CD4-positive, alpha-beta T cell treated with Interferon gamma for 1 hour (primary cell): ENCODE results near the gene PNPLA4.

Experiments
- DNase-seq: peaks from one replicate; pipeline ENCODE4 v3.0.0-alpha.2; 2020

Gene PNPLA4, protein sequence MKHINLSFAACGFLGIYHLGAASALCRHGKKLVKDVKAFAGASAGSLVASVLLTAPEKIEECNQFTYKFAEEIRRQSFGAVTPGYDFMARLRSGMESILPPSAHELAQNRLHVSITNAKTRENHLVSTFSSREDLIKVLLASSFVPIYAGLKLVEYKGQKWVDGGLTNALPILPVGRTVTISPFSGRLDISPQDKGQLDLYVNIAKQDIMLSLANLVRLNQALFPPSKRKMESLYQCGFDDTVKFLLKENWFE

DNA sequence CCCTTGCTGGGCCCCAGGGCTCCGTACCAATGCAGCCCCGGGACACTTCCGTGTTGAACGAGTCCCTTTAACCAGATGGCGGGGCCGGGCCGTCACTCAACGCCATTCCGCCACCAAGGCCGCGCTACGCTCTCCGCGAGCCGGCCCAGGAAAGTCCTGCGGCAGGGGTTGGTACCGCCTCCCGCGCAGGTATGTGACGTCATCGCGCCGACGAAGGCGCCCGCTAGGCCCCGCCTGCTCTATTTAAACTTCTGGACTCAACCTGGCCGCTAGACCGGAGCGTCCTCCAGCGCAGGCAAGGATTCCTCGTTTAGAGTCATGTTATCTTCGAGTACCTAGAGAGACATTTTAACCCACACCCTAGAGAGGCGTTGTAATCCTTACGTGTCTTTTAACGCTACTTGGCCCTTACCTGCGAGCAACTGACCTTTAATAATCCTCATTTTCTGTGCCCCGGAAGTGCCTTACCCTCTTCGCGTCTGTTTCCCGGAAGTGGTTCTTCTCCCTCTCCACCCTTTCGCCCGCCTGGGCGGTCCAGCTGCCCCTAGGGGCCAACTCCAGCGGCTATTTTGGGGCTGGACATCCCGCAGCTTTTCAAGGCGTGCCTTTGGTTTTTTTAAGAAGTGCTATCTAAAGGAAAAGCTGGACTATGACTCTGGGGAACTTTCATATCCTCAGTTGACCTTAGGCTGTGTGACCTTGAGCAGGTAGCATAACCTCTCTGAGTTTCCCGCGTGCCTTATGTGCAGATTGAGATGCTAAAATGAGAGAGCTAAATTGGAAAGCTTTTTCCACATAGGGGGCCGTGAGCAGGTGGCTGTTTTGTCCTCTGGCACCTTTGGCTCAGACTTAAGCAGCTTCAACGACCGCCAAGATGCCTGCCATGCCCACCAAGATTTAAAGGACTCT, at the start of gene PNPLA4:
Gene PNPLA4 (minus strand): TSS at position 155 of the 909 bp plus-strand sequence. CDS start 1,294 bp downstream, outside the sequence.
- DNase-seq = peak; percentile 93

DNA sequence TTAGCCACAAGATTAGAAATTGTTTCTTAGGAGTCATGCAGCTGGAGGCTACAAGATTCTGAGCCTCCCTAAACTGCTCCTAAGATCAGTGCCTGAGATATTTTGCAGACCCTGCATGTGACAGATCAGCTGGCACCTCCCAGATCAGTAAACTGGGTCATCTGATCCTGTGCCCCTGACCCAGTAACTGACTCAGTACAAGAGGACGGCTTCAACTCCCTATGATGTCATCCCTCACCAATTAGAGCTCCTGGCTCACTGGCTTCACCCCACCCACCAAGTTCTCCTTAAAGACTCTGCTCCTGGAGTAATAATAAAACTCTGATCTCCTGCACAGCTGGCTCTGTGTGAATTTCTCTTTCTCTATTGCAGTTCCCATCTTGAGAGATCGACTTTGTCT, 45.4 kb upstream of the PNPLA4 start:
- no peak for DNase-seq

- no peak for DNase-seq
Measured at GRCh38 chrX:7970428-7970827, 43.2 kb upstream of the PNPLA4 start.

- DNase-seq = no peak
Measured at GRCh38 chrX:7965436-7965835, 38.2 kb upstream of the PNPLA4 start.

GRCh38 chrX:7960246-7960645, 33.0 kb upstream of the PNPLA4 start:
- DNase-seq = no peak

- no peak for DNase-seq
Measured at GRCh38 chrX:7953446-7953845, 26.2 kb upstream of the PNPLA4 start.

DNA sequence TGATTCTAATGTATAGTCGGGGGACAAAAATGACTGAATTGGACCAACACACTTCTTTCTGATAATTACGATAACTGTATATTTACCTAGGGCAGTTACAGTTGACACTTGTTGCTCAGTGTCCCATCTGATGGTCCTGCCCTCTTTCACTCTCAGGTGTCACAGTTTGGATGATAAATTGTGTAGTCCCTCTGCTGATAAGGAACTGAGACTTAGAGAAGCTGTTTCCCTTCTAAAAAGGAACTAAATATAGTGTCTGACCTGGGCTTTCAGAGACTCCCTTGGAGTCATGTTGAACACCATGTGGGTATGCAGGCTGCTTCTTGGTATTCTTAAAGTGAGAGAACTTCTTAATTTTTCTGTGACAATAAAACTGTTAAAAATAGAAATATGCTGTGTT, 23.7 kb upstream of the PNPLA4 start:
- DNase-seq = no peak

- DNase-seq = no peak
Measured at GRCh38 chrX:7948483-7948882, 21.3 kb upstream of the PNPLA4 start.

- DNase-seq = no peak
Measured at GRCh38 chrX:7946960-7947359, 19.7 kb upstream of the PNPLA4 start.

- DNase-seq = no peak
Measured at GRCh38 chrX:7943600-7944245, 16.5 kb upstream of the PNPLA4 start.

DNA sequence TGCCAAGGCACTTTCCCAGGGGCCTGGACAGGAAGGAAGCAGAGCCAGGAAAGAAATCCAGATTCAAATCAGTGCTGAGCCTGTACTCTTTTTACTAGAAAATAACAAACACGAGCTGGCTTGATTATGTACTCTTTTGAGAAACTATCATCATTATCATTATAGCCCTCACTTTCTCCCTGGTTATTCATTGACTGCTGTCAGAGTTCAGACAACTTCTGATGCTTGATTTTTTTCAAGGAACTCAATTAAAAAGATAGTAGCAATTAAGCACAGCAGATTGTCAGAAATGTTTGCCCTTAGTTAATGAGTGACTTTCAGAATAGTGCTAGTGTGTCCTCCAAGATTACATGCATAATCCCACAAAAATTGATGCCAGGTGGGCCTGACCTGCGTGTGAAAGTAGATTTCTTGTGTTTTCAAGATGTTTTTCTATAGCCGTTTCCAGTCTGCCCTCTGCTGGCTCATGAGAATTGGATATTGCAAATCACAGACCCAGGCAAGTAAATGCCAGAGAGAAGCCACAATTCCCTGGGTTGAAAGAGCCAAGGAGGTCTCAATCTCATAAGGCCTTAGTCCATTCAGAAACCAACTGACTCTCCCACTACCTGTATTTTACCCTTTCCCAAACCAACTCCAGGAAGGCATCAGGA, 14.3 kb upstream of the PNPLA4 start:
- no peak for DNase-seq

- DNase-seq = no peak
Measured at GRCh38 chrX:7934026-7934425, 6.8 kb upstream of the PNPLA4 start.

GRCh38 chrX:7926914-7927258, 327 bp downstream of the PNPLA4 start:
- DNase-seq = no peak

DNA sequence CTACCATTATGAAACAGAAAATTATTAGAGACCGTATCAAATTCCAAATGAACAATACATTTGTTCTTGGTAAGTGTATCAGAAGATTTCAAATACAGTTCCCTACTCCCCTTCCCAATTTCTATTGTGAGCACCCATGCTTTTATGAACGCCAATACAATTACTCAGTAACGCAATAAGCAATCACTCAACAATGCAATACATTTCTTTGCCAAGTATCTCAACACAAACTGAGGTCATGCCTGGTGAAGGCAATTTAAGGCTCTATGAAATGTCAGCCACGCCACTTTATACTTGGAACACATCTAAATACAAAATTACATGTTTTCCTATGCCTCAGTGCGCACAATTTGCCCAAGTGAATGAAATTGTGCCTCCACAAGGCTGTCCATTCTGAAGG, 712 bp downstream of the PNPLA4 start:
- DNase-seq = no peak

DNA sequence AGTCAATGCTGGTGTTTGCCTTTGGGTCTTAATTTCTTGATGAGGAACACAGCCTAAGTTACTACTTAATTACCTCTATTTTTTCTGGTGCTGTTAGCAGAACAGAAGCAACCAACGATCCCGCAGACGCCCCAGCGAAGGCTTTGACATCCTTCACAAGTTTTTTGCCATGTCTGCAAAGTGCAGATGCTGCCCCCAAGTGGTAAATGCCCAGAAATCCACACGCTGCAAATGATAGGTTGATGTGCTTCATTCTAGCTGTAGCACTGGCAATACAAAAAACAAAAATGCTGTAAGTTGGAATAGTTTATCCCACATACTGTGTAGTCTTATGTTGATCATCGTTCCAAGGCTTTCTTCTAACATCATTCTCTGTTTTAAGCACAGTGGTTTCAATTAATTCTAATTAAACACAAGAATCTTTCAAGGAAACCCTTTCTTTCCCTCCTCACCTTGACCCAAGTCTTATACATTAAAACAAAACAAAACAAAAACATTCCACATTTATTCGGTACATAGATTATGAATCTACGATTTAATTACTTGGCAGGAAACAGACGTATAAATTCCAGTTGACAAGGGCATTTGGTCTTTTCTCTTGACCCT, 1.2 kb downstream of the PNPLA4 start:
- peak; percentile 78 for DNase-seq

- no peak for DNase-seq
Measured at GRCh38 chrX:7921750-7922149, 5.5 kb downstream of the PNPLA4 start.

GRCh38 chrX:7908821-7909220, 18.4 kb downstream of the PNPLA4 start:
- DNase-seq = no peak

DNA sequence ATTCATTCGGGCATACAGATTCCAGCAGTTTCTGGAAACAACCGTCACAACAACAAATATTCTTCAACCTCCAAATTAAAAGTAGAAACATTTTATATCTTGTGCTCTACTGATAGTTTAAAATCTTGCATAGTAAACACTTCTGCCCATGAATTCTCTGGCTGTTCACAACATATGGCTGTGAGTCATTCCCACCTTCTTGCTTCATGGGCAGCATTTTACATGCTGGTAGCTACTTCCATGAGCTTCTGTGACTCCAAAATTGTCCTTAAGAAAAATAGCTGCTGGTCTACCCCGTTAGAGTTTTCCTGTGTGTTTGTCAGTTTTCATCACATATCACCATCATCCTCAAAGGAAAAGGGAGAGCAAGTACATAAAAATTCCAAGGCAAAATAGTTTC, 22.7 kb downstream of the PNPLA4 start:
- DNase-seq = no peak

GRCh38 chrX:7891928-7892327, 35.3 kb downstream of the PNPLA4 start:
- DNase-seq = no peak

DNA sequence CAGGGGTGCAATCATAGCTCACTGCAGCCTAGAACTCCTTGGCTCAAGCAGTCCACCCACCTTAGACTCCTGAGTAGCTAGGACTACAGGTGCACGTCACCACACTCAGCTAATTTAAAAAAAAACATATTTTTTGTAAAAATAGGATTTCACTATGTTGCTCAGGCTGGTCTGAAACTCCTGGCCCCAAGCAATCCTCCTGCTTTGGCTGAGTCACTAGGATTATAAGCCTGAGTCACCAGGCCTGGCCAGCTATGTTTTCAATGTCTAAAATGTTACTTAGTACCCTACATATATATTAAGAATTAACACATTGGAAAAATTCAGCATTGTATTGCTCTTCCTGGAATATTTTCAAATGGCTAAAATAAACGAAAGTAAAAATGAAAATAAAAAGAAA, 37.5 kb downstream of the PNPLA4 start:
- DNase-seq = no peak

GRCh38 chrX:7889135-7889534, 38.1 kb downstream of the PNPLA4 start:
- no peak for DNase-seq

- DNase-seq = no peak
Measured at GRCh38 chrX:7876957-7877356, 50.3 kb downstream of the PNPLA4 start.

- no peak for DNase-seq
Measured at GRCh38 chrX:7872042-7872441, 55.2 kb downstream of the PNPLA4 start.
